OCI-M1 (cell line): ENCODE results near the gene CEP131.
A peak's percentile ranks its signal among the peaks of the same experiment; 100 is the strongest.
"Not testable (repeated sequence)": the region's sequence is repeated elsewhere in the genome, so short reads cannot be mapped to it uniquely, and the experiment has no call there.

Experiments used
- DNase-seq: peaks from one replicate; lab custom pipeline; 2025; lab: John Stamatoyannopoulos, UW

Gene CEP131

GRCh38 chr17:81151278-81151677, 71.5 kb downstream of the CEP131 start:
- no peak for DNase-seq

DNA sequence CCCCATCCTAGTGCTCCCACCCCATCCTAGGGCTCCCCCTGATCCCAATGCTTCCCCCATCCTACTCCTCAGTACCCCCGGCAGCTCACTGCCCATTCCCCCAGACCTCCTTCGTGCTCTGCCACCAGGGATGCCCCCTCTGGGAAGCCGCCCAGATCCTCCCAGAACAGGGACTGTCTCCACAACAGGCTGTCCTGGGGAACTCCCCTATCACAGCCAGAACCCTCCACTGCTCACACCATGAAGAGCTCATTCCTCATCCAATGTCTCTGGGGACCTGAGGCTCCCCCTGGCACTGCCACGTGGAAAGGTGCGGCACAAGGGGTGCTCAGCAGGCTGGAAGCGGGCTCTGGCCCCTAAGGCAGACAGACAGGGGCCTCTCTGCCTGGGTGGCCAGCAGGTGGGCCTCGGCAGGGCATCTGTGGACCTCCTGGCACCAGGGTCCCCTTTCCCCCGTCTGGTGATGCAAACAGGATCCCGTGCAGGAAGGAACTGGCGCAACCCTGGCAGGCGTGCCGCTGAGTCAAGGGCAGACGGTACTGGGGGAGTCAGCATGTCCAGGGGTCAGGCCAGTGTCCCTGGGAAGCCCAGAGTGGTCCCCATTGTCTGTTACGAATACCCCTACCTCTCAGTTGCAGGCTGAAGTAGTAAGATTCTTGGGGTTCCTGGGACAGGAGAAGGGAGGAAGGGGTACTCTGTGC, 72.2 kb downstream of the CEP131 start:
- DNase-seq, result no peak

- no peak for DNase-seq
These were observed 73.7 kb downstream of the CEP131 start for GRCh38 chr17:81148986-81149533.

DNA sequence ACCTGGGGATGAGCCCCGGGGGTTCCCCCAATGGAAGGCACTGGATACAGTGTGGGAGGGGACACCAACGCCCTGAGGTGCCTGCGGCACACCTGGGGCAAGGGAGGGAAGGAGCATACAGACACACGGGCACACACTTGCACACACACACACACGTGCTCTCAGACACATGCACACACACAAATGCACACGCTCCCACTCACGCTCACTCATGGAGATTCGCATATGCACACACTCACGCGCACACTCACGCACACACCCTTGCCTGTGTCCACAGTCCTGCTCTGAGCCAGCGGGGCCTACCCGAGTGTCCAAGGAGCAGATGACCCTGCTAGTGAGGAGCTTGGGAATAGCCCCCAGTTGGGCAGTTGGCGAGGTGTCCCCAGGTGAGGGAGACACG, 74.2 kb downstream of the CEP131 start:
- DNase-seq, result no peak

GRCh38 chr17:81147701-81148100, 75.1 kb downstream of the CEP131 start:
- no peak for DNase-seq

DNA sequence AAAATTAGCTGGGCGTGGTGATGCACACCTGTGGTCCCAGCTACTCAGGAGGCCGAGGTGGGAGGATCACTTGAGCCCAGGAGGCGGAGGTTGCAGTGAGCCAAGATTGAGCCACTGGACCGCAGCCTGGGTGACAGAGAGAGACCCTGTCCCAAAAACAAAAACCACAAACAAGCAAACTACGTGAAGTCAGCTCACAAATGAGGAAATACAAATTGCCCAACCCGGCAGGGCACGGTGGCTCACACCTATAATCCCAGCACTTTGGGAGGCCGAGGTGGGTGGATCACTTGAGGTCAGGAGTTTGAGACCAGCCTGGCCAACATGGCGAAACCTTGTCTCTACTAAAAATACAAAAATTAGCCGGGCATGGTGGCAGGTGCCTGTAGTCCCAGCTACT, 76.6 kb downstream of the CEP131 start:
- DNase-seq, result not testable (repeated sequence)

- DNase-seq, result no peak
These were observed 78.4 kb downstream of the CEP131 start for GRCh38 chr17:81144423-81144781.

DNA sequence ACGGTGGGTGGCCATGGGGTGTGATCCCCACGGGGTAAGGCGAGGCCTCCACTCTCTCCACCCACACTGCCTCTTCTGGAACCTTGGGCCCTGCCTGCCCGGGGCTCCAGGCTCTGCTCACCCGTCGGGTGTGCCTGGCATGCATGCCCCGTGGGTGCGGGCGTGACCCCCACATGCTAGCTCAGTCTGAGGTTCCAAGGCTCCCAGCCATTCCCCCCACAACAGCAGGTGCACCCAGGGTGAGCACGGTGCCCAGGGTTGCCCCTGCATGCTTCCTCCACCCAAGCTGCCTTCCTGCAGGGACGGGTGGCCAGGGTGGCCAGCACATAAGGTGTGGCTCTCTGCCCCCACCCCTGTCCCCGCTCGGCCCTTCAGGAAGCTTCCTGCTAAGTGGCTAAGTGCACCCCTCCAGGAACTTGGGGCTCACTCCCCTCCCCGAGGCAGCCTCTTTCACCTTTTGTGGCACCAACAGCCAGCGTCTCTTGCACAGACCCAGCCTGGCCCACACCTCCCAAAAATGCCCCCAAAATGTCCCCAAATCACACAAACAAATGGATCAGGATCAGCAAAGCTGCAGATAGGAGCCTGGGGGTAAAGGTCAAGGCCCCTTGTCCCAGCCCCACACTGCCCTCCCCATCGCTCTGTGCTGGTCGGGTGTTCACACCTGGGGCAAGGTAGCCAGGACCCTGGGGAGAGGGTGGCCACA, 78.9 kb downstream of the CEP131 start:
- no peak for DNase-seq

GRCh38 chr17:81143200-81143527, 79.6 kb downstream of the CEP131 start:
- DNase-seq, result no peak

DNA sequence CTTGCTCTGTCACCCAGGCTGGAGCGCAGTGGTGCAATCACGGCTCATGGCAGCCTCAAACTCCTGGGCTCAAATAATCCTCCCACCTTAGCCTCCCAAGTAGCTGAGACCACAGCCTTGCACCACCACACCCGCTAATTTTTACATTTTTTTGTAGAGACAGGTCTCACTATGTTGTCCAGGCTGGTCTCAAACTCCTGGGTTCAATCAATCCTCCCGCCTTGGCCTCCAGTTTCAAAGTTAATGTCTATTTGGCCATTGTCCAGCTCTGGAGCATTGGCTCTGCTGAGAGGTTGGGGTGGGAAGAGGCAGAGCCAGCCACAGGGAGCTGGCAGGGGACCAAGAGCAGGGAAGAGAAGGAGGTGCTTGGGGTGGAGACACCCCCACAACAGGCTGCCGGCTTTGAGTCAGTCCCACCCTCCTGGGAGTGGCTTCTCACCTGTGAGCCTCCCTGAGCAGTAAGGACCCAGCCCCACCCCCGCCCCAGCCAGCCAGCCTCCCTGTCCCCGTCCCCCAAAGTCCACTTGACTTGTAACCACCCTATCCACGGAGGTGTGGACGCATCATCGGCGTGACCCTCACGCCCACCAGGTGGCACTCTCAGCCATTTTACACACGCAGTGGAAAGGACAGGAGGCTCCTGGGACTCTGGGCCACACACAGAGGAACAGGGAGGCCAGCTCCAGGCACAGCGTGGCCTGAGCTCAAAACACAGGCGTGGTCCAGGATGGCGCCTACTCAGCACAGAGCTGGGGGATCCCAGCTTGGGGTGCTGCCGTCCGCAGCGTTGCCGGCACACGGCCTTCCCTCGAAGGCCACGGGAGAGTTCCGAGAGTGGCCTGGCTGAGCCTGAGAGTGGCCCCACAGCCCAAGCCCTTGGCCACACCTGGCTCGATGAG, 80.2 kb downstream of the CEP131 start:
- DNase-seq, result peak; percentile 87

DNA sequence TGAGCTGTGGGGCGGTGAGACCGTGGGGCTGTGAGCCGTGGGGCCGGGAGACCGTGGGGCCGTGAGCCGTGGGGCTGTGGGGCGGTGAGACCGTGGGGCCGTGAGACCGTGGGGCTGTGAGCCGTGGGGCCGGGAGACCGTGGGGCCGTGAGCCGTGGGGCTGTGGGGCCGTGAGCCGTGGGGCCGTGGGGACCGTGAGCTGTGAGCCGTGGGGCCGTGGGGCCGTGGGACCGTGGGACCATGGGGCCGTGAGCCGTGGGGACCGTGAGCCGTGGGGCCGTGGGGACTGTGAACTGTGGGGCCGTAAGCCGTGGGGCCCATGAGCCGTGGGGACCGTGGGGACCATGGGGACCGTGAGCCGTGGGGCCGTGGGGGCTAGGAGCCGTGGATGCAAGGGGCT, 82.1 kb downstream of the CEP131 start:
- no peak for DNase-seq

GRCh38 chr17:81140018-81140417, 82.7 kb downstream of the CEP131 start:
- DNase-seq, result no peak
